Measurements from ENCODE around the gene TRAPPC14. TPM values are rescaled to one million over a fixed set of nuclear protein-coding genes. Genes with fewer than 3 reads are reported as not detected.

The TRAPPC14 gene
- total and polyA plus RNA-seq, 10 of the 15 experiments (the other 5 are each of a cell fraction or from before 2014, with no cell fraction given), result 0.21 to 24.7 (median 7.5) TPM

DNA sequence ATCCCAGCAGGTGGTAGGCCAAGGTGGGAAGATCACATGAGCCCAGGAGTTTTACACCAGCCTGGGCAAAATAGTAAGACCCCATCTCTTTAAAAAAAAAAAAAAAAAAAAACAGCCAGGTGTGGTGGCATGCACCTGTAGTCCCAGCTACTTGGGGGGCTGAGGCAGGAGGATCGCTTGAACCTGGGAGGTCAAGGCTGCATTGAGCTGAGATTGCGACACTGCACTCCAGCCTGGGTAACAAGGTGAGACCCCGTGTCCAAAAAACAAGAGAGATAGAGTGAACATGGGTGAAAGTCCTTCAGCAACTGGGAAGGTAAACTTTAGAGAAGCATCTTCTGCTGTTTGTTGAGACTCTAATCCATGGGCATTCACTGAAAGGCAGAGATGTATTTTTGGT, 16.1 kb downstream of the TRAPPC14 start:
- ChIA-PET POLR2A (interaction anchor here (0.6 to 1.6 kb wide), 5 partner anchors 16 to 1691 kb away, joined by 3 to 6 read pairs (median 4); partner anchors contain the start of genes MEPCE and TRAPPC14), RAD21 (ENCODE audit: unreplicated experiment) (interaction anchor here (1.2 to 2.0 kb wide), 2 partner anchors 10 to 25 kb away, joined by 4 to 5 read pairs; no protein-coding TSS in a partner anchor), SMC1A (ENCODE audit: uncharacterized antibody, unreplicated experiment) (interaction anchor here (1.1 to 1.7 kb wide), 3 partner anchors 9 to 48 kb away, joined by 3 to 6 read pairs (median 5); no protein-coding TSS in a partner anchor), CTCF (interaction anchor here (1.2 to 3.4 kb wide), 3 partner anchors 11 to 76 kb away, joined by 3 to 16 read pairs (median 3); no protein-coding TSS in a partner anchor)
- ATAC-seq (no peak), FAIRE-seq (no peak), DNase-seq (ENCODE audit: low read depth, low spot score) (no peak)
- Histone ChIP-seq H2AFZ (ENCODE audit: control insufficient read depth, low read depth, low read length) (no peak overlapping the region), H3K9ac (ENCODE audit: control insufficient read depth, insufficient read depth, low read length) (no peak overlapping the region), H3K27me3 (replicated peaks in 1 of 2; ENCODE audit: control insufficient read depth in 2 of 2, insufficient read depth in 2 of 2, low read length in 1 of 2) (no peaks in the 10 kb centered on the region), H3K36me3 (ENCODE audit: control insufficient read depth in 2 of 2, insufficient read depth in 2 of 2, low read length in 1 of 2) (no peaks in the 10 kb centered on the region), H3K79me2 (ENCODE audit: control insufficient read depth, insufficient read depth, low read length) (no peaks in the 10 kb centered on the region), H3K4me2 (ENCODE audit: control insufficient read depth, insufficient read depth) (no peak overlapping the region), H3K4me1 (ENCODE audit: control insufficient read depth, insufficient read depth, low read length) (peaks cover 14% of the 10 kb centered on the region), H3K9me3 (replicated peaks; ENCODE audit: control insufficient read depth, insufficient read depth, low read length) (no peaks in the 10 kb centered on the region; the same call in 2 of the 3 replicates), H3K27ac (ENCODE audit: control insufficient read depth, insufficient read depth) (no peak overlapping the region), H4K20me1 (ENCODE audit: control insufficient read depth, insufficient read depth) (no peaks in the 10 kb centered on the region), H3K4me3 (no peak overlapping the region)
- no TSS peak for BruUV-seq (replicated peaks)
- in situ Hi-C loops (cut with MboI) (no loop called here), intact Hi-C loops (cut with micrococcal nuclease; ENCODE audit: unreplicated experiment) (no loop called here)
- TF ChIP-seq, protein P1, sequence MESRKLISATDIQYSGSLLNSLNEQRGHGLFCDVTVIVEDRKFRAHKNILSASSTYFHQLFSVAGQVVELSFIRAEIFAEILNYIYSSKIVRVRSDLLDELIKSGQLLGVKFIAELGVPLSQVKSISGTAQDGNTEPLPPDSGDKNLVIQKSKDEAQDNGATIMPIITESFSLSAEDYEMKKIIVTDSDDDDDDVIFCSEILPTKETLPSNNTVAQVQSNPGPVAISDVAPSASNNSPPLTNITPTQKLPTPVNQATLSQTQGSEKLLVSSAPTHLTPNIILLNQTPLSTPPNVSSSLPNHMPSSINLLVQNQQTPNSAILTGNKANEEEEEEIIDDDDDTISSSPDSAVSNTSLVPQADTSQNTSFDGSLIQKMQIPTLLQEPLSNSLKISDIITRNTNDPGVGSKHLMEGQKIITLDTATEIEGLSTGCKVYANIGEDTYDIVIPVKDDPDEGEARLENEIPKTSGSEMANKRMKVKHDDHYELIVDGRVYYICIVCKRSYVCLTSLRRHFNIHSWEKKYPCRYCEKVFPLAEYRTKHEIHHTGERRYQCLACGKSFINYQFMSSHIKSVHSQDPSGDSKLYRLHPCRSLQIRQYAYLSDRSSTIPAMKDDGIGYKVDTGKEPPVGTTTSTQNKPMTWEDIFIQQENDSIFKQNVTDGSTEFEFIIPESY (IDR thresholded peaks at IDR 0.05), result no peak
- TF ChIP-seq KAT2A (conservative IDR thresholded peaks at IDR 0.05; ENCODE audit: control insufficient read depth, low read depth, low read length), result no peak
- TF ChIP-seq, protein P2, sequence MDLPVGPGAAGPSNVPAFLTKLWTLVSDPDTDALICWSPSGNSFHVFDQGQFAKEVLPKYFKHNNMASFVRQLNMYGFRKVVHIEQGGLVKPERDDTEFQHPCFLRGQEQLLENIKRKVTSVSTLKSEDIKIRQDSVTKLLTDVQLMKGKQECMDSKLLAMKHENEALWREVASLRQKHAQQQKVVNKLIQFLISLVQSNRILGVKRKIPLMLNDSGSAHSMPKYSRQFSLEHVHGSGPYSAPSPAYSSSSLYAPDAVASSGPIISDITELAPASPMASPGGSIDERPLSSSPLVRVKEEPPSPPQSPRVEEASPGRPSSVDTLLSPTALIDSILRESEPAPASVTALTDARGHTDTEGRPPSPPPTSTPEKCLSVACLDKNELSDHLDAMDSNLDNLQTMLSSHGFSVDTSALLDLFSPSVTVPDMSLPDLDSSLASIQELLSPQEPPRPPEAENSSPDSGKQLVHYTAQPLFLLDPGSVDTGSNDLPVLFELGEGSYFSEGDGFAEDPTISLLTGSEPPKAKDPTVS (IDR thresholded peaks at IDR 0.05; ENCODE audit: low read depth, low read length), result no peak
- 79% methylated on average over 3 of the region's 3 CpGs for WGBS (ENCODE audit: insufficient coverage, insufficient replicate concordance, low lambda C conversion rate, missing lambda C conversion rate)

Measured in GM12878 (cell line).